HL-60 (cell line): Measurements from ENCODE around the gene ZNF25.

Experiments
- DNase-seq, 2 experiments: peaks; one replicate each; pipeline ENCODE4 v3.0.0-alpha.2; 2010 to 2020; ENCODE audit warnings: low read depth in 1 of 2, low spot score in 1 of 2
- H3K27ac ChIP-seq: fragments of 250-450 bp; sonication (Bioruptor Pico); replicated peaks from 2 replicates; pipeline ENCODE4 v1.5.1; 2020; ENCODE audit warnings: mild to moderate bottlenecking, moderate library complexity
- H3K27me3 ChIP-seq: fragments of 250-450 bp; sonication (Bioruptor Pico); 2 replicates; pipeline ENCODE4 v1.5.1; 2021; ENCODE audit warnings: mild to moderate bottlenecking, moderate library complexity; ENCODE audit not compliant: insufficient read depth, poor library complexity, severe bottlenecking
- H3K4me3 ChIP-seq: replicated peaks from 2 replicates; pipeline ENCODE4 v1.5.1; 2011; ENCODE audit warnings: mild to moderate bottlenecking, control low read depth, low read length; ENCODE audit not compliant: insufficient read depth
- GABPA ChIP-seq: IDR thresholded peaks from 2 replicates; pipeline ENCODE4 v1.6.1; 2012; ENCODE audit warnings: low read depth
- POLR2AphosphoS5 ChIP-seq: IDR thresholded peaks from 2 replicates; pipeline ENCODE4 v1.6.1; 2012; ENCODE audit warnings: low read depth
- REST ChIP-seq: IDR thresholded peaks from 2 replicates; pipeline ENCODE4 v1.6.1; 2012; ENCODE audit warnings: low read depth; ENCODE audit not compliant: insufficient replicate concordance
- SPI1 ChIP-seq: IDR thresholded peaks from 2 replicates; pipeline ENCODE4 v1.6.1; 2012; ENCODE audit warnings: low read depth, mild to moderate bottlenecking, borderline replicate concordance
- TF ChIP-seq, protein P1 (sequence below): IDR thresholded peaks from one replicate; pipeline ENCODE4 v1.5.1; 2011; ENCODE audit warnings: low read length, control low read depth, inconsistent platforms; ENCODE audit not compliant: insufficient read depth

The ZNF25 gene

GRCh38 chr10:37957841-37958240, 18.6 kb downstream of the ZNF25 start:
- Histone ChIP-seq H3K27me3 (no peaks in the 10 kb centered on the region), H3K4me3 (no peak overlapping the region), H3K27ac (no peak overlapping the region)
- TF ChIP-seq, protein P1, sequence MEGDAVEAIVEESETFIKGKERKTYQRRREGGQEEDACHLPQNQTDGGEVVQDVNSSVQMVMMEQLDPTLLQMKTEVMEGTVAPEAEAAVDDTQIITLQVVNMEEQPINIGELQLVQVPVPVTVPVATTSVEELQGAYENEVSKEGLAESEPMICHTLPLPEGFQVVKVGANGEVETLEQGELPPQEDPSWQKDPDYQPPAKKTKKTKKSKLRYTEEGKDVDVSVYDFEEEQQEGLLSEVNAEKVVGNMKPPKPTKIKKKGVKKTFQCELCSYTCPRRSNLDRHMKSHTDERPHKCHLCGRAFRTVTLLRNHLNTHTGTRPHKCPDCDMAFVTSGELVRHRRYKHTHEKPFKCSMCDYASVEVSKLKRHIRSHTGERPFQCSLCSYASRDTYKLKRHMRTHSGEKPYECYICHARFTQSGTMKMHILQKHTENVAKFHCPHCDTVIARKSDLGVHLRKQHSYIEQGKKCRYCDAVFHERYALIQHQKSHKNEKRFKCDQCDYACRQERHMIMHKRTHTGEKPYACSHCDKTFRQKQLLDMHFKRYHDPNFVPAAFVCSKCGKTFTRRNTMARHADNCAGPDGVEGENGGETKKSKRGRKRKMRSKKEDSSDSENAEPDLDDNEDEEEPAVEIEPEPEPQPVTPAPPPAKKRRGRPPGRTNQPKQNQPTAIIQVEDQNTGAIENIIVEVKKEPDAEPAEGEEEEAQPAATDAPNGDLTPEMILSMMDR, result no peak
- TF ChIP-seq GABPA (no peak), REST (no peak), POLR2AphosphoS5 (no peak), SPI1 (no peak)
- no peak for DNase-seq

GRCh38 chr10:37952926-37953325, 23.5 kb downstream of the ZNF25 start:
- H3K27me3 ChIP-seq, result no peaks in the 10 kb centered on the region
- no peak for DNase-seq
- TF ChIP-seq SPI1 (no peak), GABPA (no peak), REST (no peak), POLR2AphosphoS5 (no peak)
- TF ChIP-seq, protein P1, result no peak
- no peak overlapping the region for H3K4me3 ChIP-seq
- H3K27ac ChIP-seq, result no peak overlapping the region

GRCh38 chr10:37952043-37952755, 24.2 kb downstream of the ZNF25 start:
- DNase-seq, result no peak
- TF ChIP-seq SPI1 (no peak), REST (no peak), GABPA (no peak), POLR2AphosphoS5 (no peak)
- TF ChIP-seq, protein P1, result no peak
- no peaks in the 10 kb centered on the region for H3K27me3 ChIP-seq
- no peak overlapping the region for H3K27ac ChIP-seq
- H3K4me3 ChIP-seq, result no peak overlapping the region
